ENCODE results near the gene CALCOCO1.

Gene CALCOCO1

GRCh38 chr12:53667080-53667479, 60.2 kb downstream of the CALCOCO1 start:
- no peak for DNase-seq (ENCODE audit: low read depth in 2 of 2, low spot score in 1 of 2)

GRCh38 chr12:53664936-53665335, 62.3 kb downstream of the CALCOCO1 start:
- no peak for DNase-seq (ENCODE audit: low read depth in 2 of 2, low spot score in 1 of 2)

GRCh38 chr12:53664191-53664590, 63.1 kb downstream of the CALCOCO1 start:
- no peak for DNase-seq (ENCODE audit: low read depth in 2 of 2, low spot score in 1 of 2)

GRCh38 chr12:53660041-53660440, 67.2 kb downstream of the CALCOCO1 start:
- no peak for DNase-seq (ENCODE audit: low read depth in 2 of 2, low spot score in 1 of 2)

GRCh38 chr12:53659571-53659981, 67.7 kb downstream of the CALCOCO1 start:
- DNase-seq (ENCODE audit: low read depth in 2 of 2, low spot score in 1 of 2) = no peak

GRCh38 chr12:53659011-53659551, 68.2 kb downstream of the CALCOCO1 start:
- DNase-seq (ENCODE audit: low read depth in 2 of 2, low spot score in 1 of 2) = no peak

Measured in stimulated activated CD8-positive, alpha-beta memory T cell treated with anti-CD3 and anti-CD28 coated beads, Interleukin-4, amount 100 ng/mL, for 4 hours (primary cell).